PC-3 (cell line): ENCODE data around the gene NFE2. TPM values are rescaled to one million over a fixed set of nuclear protein-coding genes. Genes with fewer than 3 reads are reported as not detected.

Source experiments
- ATAC-seq: fragments of 200-7000 bp; cut with Tn5 transposase; 2 replicates; pipeline ENCODE4 v1.9.1; 2020; ENCODE audit warnings: mild to moderate bottlenecking, moderate library complexity
- BruUV-seq: library from RNA; stranded (reverse); fragments of 400-500 nt; replicated peaks from 2 replicates; lab custom pipeline; 2021; lab: Mats Ljungman, UMichigan
- CTCF ChIA-PET: fragments of 300-600 bp; sonication (Branson Sonifier 250); formaldehyde crosslinking; loops from one replicate; lab custom pipeline; 2022; ENCODE audit warnings: antibody characterized with exemption; lab: Charles Lee
- POLR2A ChIA-PET: fragments of 300-600 bp; sonication (Branson Sonifier 250); formaldehyde crosslinking; loops from one replicate; lab custom pipeline; 2022; ENCODE audit warnings: antibody characterized with exemption; ENCODE audit not compliant: unreplicated experiment; lab: Charles Lee
- DNase-seq: peaks from one replicate; pipeline ENCODE4 v3.0.0-alpha.2; 2015
- H2AFZ ChIP-seq: fragments of 300-600 bp; sonication (generic); 2 replicates; pipeline ENCODE4 v1.6.0; 2016; ENCODE audit warnings: antibody characterized with exemption, low read length
- H3F3A ChIP-seq: fragments of 300-600 bp; sonication (generic); one replicate; pipeline ENCODE4 v1.6.0; 2017; ENCODE audit warnings: antibody characterized with exemption, low read length, control low read depth, mild to moderate bottlenecking; ENCODE audit not compliant: unreplicated experiment
- H3K27ac ChIP-seq: fragments of 300-600 bp; sonication (generic); 2 replicates; pipeline ENCODE4 v1.5.1; 2016; ENCODE audit warnings: mild to moderate bottlenecking, low read length
- H3K27me3 ChIP-seq: fragments of 300-600 bp; sonication (generic); 2 replicates; pipeline ENCODE4 v1.6.1; 2016; ENCODE audit warnings: low read length, mixed read lengths
- H3K36me3 ChIP-seq: fragments of 300-600 bp; sonication (generic); 2 replicates; pipeline ENCODE4 v1.6.1; 2016; ENCODE audit warnings: low read depth, mixed run types, low read length, mixed read lengths
- H3K4me1 ChIP-seq: fragments of 300-600 bp; sonication (generic); 2 replicates; pipeline ENCODE4 v1.5.1; 2016; ENCODE audit warnings: low read length; ENCODE audit not compliant: insufficient read depth
- H3K4me2 ChIP-seq: fragments of 300-600 bp; sonication (generic); 2 replicates; pipeline ENCODE4 v1.6.0; 2016; ENCODE audit warnings: low read length
- H3K4me3 ChIP-seq: fragments of 300-600 bp; sonication (generic); 2 replicates; pipeline ENCODE4 v1.5.1; 2016; ENCODE audit warnings: mild to moderate bottlenecking, low read length, mixed read lengths
- H3K79me2 ChIP-seq: fragments of 300-600 bp; sonication (generic); 2 replicates; pipeline ENCODE4 v1.6.1; 2017; ENCODE audit warnings: low read length, mixed read lengths
- H3K9ac ChIP-seq: fragments of 300-600 bp; sonication (generic); 2 replicates; pipeline ENCODE4 v1.6.0; 2016; ENCODE audit warnings: mild to moderate bottlenecking, low read length
- H3K9me2 ChIP-seq: fragments of 300-600 bp; sonication (generic); replicated peaks from 2 replicates; pipeline ENCODE4 v1.6.1; 2016; ENCODE audit warnings: mixed run types, low read length, mixed read lengths
- H3K9me3 ChIP-seq: fragments of 300-600 bp; sonication (generic); 2 replicates; pipeline ENCODE4 v1.6.1; 2016; ENCODE audit warnings: low read length, mixed read lengths
- H4K20me1 ChIP-seq: fragments of 300-600 bp; sonication (generic); 2 replicates; pipeline ENCODE4 v1.6.1; 2016; ENCODE audit warnings: low read length, mixed read lengths
- EZH2 ChIP-seq: fragments of 300-600 bp; sonication (generic); IDR thresholded peaks from one replicate; pipeline ENCODE4 v1.6.1; 2017; ENCODE audit warnings: antibody characterized with exemption, mild to moderate bottlenecking, low read length; ENCODE audit not compliant: unreplicated experiment
- EZH2phosphoT487 ChIP-seq: fragments of 300-600 bp; sonication (generic); IDR thresholded peaks from 2 replicates; pipeline ENCODE4 v1.6.1; 2018; ENCODE audit warnings: mild to moderate bottlenecking, antibody characterized with exemption, low read length, borderline replicate concordance
- intact Hi-C: fragments of 100-400 bp; cut with micrococcal nuclease; formaldehyde crosslinking; loops from 2 replicates; pipeline ENCODE4 v1.9.0; 2023
- total RNA-seq: library from RNA; depleted of rRNA; stranded (reverse); fragments of >200 nt; gene quantifications from 2 replicates; pipeline ENCODE4 v1.2.3, GENCODE V29; 2014
- TF ChIP-seq, protein P1 (sequence below): fragments of 300-600 bp; sonication (generic); conservative IDR thresholded peaks from 2 replicates; pipeline ENCODE4 v1.5.1; 2017; ENCODE audit warnings: antibody characterized with exemption, low read depth, mild to moderate bottlenecking, low read length

Gene NFE2
- total RNA-seq, 1 experiment from 2014 or later = 0.26 TPM

GRCh38 chr12:54337280-54337842, 36.5 kb upstream of the NFE2 start:
- H3K9me2 ChIP-seq = no peaks in the 10 kb centered on the region
- ChIA-PET POLR2A (interaction anchor here (0.7 kb wide), 1 partner anchor 22 kb away, joined by 5 read pairs; no protein-coding TSS in a partner anchor), CTCF (no interaction called here)
- no peaks in the 10 kb centered on the region for H4K20me1 ChIP-seq
- H3F3A ChIP-seq = no peaks in the 10 kb centered on the region
- no peak overlapping the region for H3K4me3 ChIP-seq
- ATAC-seq (no peak), DNase-seq (no peak)
- H3K27me3 ChIP-seq = no peaks in the 10 kb centered on the region
- H3K36me3 ChIP-seq = peaks cover 11% of the 10 kb centered on the region
- no peak overlapping the region for H3K27ac ChIP-seq
- TSS peak; percentile 16 for BruUV-seq
- H2AFZ ChIP-seq = no peak overlapping the region
- no peak overlapping the region for H3K4me2 ChIP-seq
- no peaks in the 10 kb centered on the region for H3K4me1 ChIP-seq
- no peak overlapping the region for H3K9ac ChIP-seq
- TF ChIP-seq, protein P1, sequence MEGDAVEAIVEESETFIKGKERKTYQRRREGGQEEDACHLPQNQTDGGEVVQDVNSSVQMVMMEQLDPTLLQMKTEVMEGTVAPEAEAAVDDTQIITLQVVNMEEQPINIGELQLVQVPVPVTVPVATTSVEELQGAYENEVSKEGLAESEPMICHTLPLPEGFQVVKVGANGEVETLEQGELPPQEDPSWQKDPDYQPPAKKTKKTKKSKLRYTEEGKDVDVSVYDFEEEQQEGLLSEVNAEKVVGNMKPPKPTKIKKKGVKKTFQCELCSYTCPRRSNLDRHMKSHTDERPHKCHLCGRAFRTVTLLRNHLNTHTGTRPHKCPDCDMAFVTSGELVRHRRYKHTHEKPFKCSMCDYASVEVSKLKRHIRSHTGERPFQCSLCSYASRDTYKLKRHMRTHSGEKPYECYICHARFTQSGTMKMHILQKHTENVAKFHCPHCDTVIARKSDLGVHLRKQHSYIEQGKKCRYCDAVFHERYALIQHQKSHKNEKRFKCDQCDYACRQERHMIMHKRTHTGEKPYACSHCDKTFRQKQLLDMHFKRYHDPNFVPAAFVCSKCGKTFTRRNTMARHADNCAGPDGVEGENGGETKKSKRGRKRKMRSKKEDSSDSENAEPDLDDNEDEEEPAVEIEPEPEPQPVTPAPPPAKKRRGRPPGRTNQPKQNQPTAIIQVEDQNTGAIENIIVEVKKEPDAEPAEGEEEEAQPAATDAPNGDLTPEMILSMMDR = no peak
- TF ChIP-seq EZH2phosphoT487 = no peak
- H3K9me3 ChIP-seq = no peaks in the 10 kb centered on the region
- peaks cover 41% of the 10 kb centered on the region for H3K79me2 ChIP-seq
- intact Hi-C loops = no loop called here

- CTCF ChIA-PET = no interaction called here
- Histone ChIP-seq H3K9ac (no peak overlapping the region), H3K9me3 (no peaks in the 10 kb centered on the region), H3K4me2 (no peak overlapping the region), H3K4me3 (no peak overlapping the region), H4K20me1 (no peaks in the 10 kb centered on the region), H3K27me3 (no peaks in the 10 kb centered on the region), H2AFZ (no peak overlapping the region), H3K27ac (no peak overlapping the region), H3K9me2 (no peaks in the 10 kb centered on the region), H3F3A (no peaks in the 10 kb centered on the region), H3K79me2 (peaks cover 77% of the 10 kb centered on the region), H3K36me3 (peaks cover 6% of the 10 kb centered on the region; the same call in 1 of the 2 replicates), H3K4me1 (peaks cover 16% of the 10 kb centered on the region)
- intact Hi-C loops = no loop called here
- DNase-seq (no peak), ATAC-seq (no peak)
- POLR2A ChIA-PET = no interaction called here
- BruUV-seq = no TSS peak
- TF ChIP-seq EZH2 (no peak), EZH2phosphoT487 (no peak)
- TF ChIP-seq, protein P1 = no peak
Observed at GRCh38 chr12:54333420-54334034, 32.7 kb upstream of the NFE2 start.

DNA sequence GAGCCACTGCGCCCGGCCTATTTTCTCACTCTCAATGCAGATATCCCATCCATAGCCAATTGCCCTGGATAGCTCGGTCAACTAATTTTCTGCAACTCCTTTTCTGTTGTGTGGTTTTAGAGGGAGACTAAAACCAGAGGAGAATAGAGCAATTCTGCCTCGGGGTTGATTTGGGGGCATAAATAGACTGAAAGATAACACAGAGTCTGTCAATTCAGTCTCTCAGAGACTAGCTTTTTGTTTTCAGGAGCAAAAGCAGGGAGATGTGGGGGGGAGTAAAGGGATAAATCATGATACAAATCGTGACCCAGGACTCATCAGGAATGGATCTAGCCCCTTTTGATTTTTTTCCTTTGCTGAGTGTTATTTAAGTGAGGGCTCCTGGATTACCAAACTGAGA, 30.6 kb upstream of the NFE2 start:
- no peaks in the 10 kb centered on the region for H3K9me3 ChIP-seq
- TF ChIP-seq, protein P1 = no peak
- TF ChIP-seq EZH2 (no peak), EZH2phosphoT487 (no peak)
- ATAC-seq (no peak), DNase-seq (no peak)
- no peaks in the 10 kb centered on the region for H3F3A ChIP-seq
- H3K36me3 ChIP-seq = peaks cover 6% of the 10 kb centered on the region; the same call in 1 of the 2 replicates
- ChIA-PET CTCF (no interaction called here), POLR2A (no interaction called here)
- intact Hi-C loops = no loop called here
- no peak overlapping the region for H3K9ac ChIP-seq
- no peaks in the 10 kb centered on the region for H3K27me3 ChIP-seq
- H3K27ac ChIP-seq = no peak overlapping the region
- peaks cover 19% of the 10 kb centered on the region for H3K4me1 ChIP-seq
- H2AFZ ChIP-seq = no peak overlapping the region
- no peak overlapping the region for H3K4me2 ChIP-seq
- H3K79me2 ChIP-seq = peaks cover 85% of the 10 kb centered on the region
- no peaks in the 10 kb centered on the region for H4K20me1 ChIP-seq
- H3K9me2 ChIP-seq = no peaks in the 10 kb centered on the region
- no TSS peak for BruUV-seq
- no peak overlapping the region for H3K4me3 ChIP-seq
